T47D (cell line): Measurements from ENCODE around the gene TRIP6.

Source experiments
- DNase-seq, 2 experiments: peaks; one replicate each; pipeline versions ENCODE4 v3.0.0 to v3.0.0-alpha.2; 2011 to 2012; ENCODE audit warnings: low read depth in 1 of 2, low spot score in 1 of 2
- JUND ChIP-seq: IDR thresholded peaks from 2 replicates; pipeline ENCODE4 v1.6.1; 2012; ENCODE audit warnings: low read depth
- in situ Hi-C: cut with HindIII; loops from 2 replicates; pipeline ENCODE4 v1.10.0; 2016; ENCODE audit warnings: low sequenced_read_pairs, low pct_unique_long_range_greater_than_20kb

Gene TRIP6

GRCh38 chr7:100867776-100868485 lies 744 bp downstream of the TRIP6 start:
- DNase-seq = no peak
- in situ Hi-C loops = no loop called here
- TF ChIP-seq JUND = no peak

- TF ChIP-seq JUND = no peak
- in situ Hi-C loops = no loop called here
- DNase-seq = no peak
Measured at GRCh38 chr7:100873599-100874299, 6.6 kb downstream of the TRIP6 start.

- TF ChIP-seq JUND = no peak
- DNase-seq = no peak
- in situ Hi-C loops = no loop called here
Measured at GRCh38 chr7:100874300-100874576, 7.1 kb downstream of the TRIP6 start.

GRCh38 chr7:100874577-100875355 lies 7.6 kb downstream of the TRIP6 start, which contains the start of gene SRRT:
SRRT (plus strand) TSS chr7:100875103; CDS start chr7:100875591, 488 bp downstream.
- TF ChIP-seq JUND = no peak
- in situ Hi-C loops = no loop called here
- peak; percentile 93 to 97 for DNase-seq

DNA sequence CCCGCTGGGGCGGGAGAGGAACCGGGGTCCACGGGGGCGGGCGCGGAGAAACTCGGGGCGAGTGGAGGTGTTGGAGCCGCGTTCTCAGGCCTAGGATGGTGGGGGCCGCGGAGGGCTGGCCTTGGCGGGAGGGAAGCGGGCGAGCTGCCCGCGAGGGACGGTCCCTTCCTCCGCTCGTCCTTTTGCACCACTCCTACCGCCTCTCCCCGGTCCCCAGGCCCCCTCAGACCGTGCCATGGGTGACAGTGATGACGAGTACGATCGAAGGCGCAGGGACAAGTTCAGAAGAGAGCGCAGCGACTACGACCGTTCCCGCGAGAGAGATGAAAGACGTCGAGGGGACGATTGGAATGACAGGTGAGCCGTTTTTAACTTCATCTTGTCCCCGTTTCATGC lies 8.2 kb downstream of the TRIP6 start:
- DNase-seq = peak in 1 of 2 experiments; percentile 52
- in situ Hi-C loops = no loop called here

GRCh38 chr7:100878013-100878412 lies 10.8 kb downstream of the TRIP6 start:
- TF ChIP-seq JUND = no peak
- no peak for DNase-seq
- in situ Hi-C loops = no loop called here

More for the DNA sequence above, 8.2 kb downstream of the TRIP6 start:
- TF ChIP-seq JUND = no peak

DNA sequence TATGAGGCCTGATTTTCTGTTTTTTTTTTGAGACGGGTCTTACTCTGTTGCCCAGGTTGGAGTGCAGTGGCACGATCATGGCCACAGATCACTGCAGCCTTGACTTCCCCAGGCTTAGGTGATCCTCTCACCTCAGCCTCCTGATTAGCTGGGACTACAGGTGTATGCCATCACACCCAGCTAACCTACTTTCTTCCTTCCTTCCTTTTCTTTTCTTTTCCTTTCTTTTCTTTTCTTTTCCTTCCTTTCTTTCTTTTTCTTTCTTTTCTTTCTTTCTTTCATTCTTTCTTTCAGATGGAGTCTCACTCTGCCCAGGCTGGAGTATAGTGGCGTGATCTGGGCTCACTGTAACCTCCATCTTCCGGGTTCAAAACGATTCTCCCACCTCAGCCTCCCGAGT lies 11.5 kb downstream of the TRIP6 start:
- no peak for DNase-seq
- in situ Hi-C loops = no loop called here
- TF ChIP-seq JUND = no peak

GRCh38 chr7:100879685-100880261 lies 12.6 kb downstream of the TRIP6 start:
- DNase-seq = no peak
- no peak for TF ChIP-seq JUND
- in situ Hi-C loops = no loop called here

GRCh38 chr7:100880645-100881044 lies 13.5 kb downstream of the TRIP6 start:
- no peak for DNase-seq
- in situ Hi-C loops = no loop called here

DNA sequence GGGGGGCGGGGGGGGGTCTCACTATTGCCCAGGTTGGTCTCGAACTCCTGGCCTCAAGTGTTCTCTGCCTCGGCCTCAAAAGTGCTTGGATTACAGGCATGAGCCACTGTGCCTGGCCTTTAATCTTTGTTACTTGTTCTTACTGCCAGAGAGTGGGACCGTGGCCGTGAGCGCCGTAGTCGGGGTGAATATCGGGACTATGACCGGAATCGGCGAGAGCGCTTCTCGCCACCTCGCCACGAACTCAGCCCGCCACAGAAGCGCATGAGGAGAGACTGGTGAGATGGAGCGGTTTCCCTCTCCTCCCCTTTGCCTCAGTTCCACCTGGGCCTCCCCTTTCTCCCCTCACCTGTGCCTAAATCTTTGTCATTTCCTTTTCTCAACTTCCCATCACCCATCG lies 13.9 kb downstream of the TRIP6 start:
- in situ Hi-C loops = no loop called here
- DNase-seq = no peak
- no peak for TF ChIP-seq JUND

More at GRCh38 chr7:100880645-100881044, 13.5 kb downstream of the TRIP6 start:
- TF ChIP-seq JUND = no peak

DNA sequence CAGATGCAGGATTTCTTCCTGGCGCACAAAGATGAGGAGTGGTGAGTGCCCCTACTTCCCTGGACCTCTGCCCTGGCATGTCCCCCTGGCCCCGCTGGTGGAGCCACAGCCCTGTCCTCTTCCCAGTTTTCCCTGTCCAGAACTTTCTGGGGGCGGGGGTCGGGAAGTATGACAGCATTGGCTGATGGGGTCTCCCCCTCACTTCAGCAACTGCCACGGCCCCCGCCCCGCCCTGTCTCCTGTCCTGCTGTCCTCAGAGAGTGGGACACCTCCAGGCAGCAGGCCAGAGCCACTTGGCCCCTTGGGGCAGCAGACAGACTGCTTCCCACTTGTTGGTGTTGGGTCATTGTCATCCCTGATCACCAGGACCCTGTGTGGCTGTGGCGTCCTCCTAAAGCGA lies 15.0 kb downstream of the TRIP6 start:
- no peak for DNase-seq
- in situ Hi-C loops = no loop called here
- TF ChIP-seq JUND = no peak

GRCh38 chr7:100882785-100883526 lies 15.8 kb downstream of the TRIP6 start:
- in situ Hi-C loops = no loop called here
- DNase-seq = no peak
- TF ChIP-seq JUND = no peak
